ENCODE results near the gene SLC25A24. TPM values are rescaled to one million over a fixed set of nuclear protein-coding genes. Genes with fewer than 3 reads are reported as not detected.
"Not testable (repeated sequence)": the region's sequence is repeated elsewhere in the genome, so short reads cannot be mapped to it uniquely, and the experiment has no call there.

The SLC25A24 gene
- 28.1 and 38.9 TPM in 2 replicates for total RNA-seq

GRCh38 chr1:108199781-108200686, at the start of gene SLC25A24:
SLC25A24 (minus strand) TSS chr1:108200343; CDS start chr1:108200138, 205 bp downstream.
- peak; percentile 64 to 74 for DNase-seq (ENCODE audit: low read depth in 2 of 2)

- DNase-seq (ENCODE audit: low read depth in 2 of 2): not testable (repeated sequence)
Measured at GRCh38 chr1:108243976-108244375, 43.8 kb upstream of the SLC25A24 start, which contains the start of gene NBPF4. NBPF4 (minus strand) TSS chr1:108244076; CDS start chr1:108243761, 315 bp downstream.

- DNase-seq (ENCODE audit: low read depth in 2 of 2): not testable (repeated sequence)
Measured at GRCh38 chr1:108239426-108239825, 39.3 kb upstream of the SLC25A24 start.

- DNase-seq (ENCODE audit: low read depth in 2 of 2): not testable (repeated sequence)
Measured at GRCh38 chr1:108235308-108235707, 35.2 kb upstream of the SLC25A24 start.

GRCh38 chr1:108232183-108232582, 32.0 kb upstream of the SLC25A24 start:
- DNase-seq (ENCODE audit: low read depth in 2 of 2): not testable (repeated sequence)

GRCh38 chr1:108229976-108230375, 29.8 kb upstream of the SLC25A24 start:
- DNase-seq (ENCODE audit: low read depth in 2 of 2): not testable (repeated sequence)

- not testable (repeated sequence) for DNase-seq (ENCODE audit: low read depth in 2 of 2)
Measured at GRCh38 chr1:108227772-108228171, 27.6 kb upstream of the SLC25A24 start.

GRCh38 chr1:108226855-108227254, 26.7 kb upstream of the SLC25A24 start:
- DNase-seq (ENCODE audit: low read depth in 2 of 2): not testable (repeated sequence)

GRCh38 chr1:108223226-108223625, 23.1 kb upstream of the SLC25A24 start:
- DNase-seq (ENCODE audit: low read depth in 2 of 2): not testable (repeated sequence)

GRCh38 chr1:108217515-108218174, 17.5 kb upstream of the SLC25A24 start:
- DNase-seq (ENCODE audit: low read depth in 2 of 2): not testable (repeated sequence)

GRCh38 chr1:108217007-108217406, 16.9 kb upstream of the SLC25A24 start:
- DNase-seq (ENCODE audit: low read depth in 2 of 2): not testable (repeated sequence)

- not testable (repeated sequence) for DNase-seq (ENCODE audit: low read depth in 2 of 2)
Measured at GRCh38 chr1:108216028-108216890, 16.1 kb upstream of the SLC25A24 start.

- DNase-seq (ENCODE audit: low read depth in 2 of 2): peak; percentile 17 to 44
Measured at GRCh38 chr1:108214641-108215465, 14.7 kb upstream of the SLC25A24 start.

- DNase-seq (ENCODE audit: low read depth in 2 of 2): no peak
Measured at GRCh38 chr1:108211014-108211413, 10.9 kb upstream of the SLC25A24 start.

- DNase-seq (ENCODE audit: low read depth in 2 of 2): no peak
Measured at GRCh38 chr1:108209456-108210108, 9.4 kb upstream of the SLC25A24 start.

GRCh38 chr1:108208724-108209446, 8.7 kb upstream of the SLC25A24 start:
- no peak for DNase-seq (ENCODE audit: low read depth in 2 of 2)

- not testable (repeated sequence) for DNase-seq (ENCODE audit: low read depth in 2 of 2)
Measured at GRCh38 chr1:108203582-108203981, 3.4 kb upstream of the SLC25A24 start.

- DNase-seq (ENCODE audit: low read depth in 2 of 2): no peak
Measured at GRCh38 chr1:108201687-108202086, 1.5 kb upstream of the SLC25A24 start.

GRCh38 chr1:108200687-108201051, 526 bp upstream of the SLC25A24 start:
- DNase-seq (ENCODE audit: low read depth in 2 of 2): peak; percentile 20 to 74
